ENCODE data around the gene CARMIL1.

The CARMIL1 gene

DNA sequence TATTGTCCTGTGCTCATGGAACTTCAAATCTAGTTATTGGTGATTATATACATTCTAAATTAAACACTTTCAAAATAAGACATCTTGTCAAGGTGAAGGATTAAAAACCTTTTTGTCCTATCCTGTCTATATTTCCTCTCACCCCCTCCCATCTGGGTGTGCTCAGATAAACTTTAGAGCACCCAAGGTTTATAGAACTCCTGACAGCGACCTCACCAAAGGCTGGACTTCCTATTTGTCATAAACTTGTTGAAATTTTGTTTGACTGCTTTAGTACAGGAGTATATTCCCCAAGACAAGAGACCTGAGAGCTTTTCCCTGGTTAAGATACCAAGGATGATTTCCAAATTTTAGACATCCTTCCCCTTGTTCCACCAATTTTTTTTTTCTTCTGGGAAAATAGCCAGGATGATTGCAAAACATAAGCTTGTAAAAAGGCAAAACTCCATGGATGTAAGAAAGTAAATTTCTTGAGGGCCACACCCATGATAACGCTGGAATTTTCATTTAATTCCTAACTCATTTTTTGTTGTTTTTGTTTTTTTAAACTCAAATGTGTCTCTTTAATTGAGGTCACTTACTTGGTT is 33.0 kb downstream of the CARMIL1 start:
- DNase-seq, result no peak

DNA sequence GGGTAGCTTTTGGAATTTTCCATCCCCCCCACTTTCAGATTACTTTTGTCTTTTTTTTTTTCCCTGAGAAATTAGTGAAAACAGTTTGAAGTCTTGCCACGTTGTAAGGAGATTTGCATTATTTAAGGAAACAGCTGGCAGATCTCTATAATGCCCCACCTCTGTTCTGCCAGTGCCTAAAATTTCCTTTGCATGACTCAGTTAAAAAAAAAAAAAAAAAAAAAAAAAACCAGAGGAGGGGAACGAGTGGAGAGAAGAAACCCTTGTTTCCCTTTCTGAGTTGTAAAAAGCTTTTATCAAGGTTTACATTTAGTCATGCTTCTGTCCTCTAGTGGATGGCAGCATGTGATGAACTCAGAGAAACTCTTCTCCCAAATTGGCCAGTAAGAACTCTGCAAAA is 33.5 kb downstream of the CARMIL1 start:
- DNase-seq, result no peak

DNA sequence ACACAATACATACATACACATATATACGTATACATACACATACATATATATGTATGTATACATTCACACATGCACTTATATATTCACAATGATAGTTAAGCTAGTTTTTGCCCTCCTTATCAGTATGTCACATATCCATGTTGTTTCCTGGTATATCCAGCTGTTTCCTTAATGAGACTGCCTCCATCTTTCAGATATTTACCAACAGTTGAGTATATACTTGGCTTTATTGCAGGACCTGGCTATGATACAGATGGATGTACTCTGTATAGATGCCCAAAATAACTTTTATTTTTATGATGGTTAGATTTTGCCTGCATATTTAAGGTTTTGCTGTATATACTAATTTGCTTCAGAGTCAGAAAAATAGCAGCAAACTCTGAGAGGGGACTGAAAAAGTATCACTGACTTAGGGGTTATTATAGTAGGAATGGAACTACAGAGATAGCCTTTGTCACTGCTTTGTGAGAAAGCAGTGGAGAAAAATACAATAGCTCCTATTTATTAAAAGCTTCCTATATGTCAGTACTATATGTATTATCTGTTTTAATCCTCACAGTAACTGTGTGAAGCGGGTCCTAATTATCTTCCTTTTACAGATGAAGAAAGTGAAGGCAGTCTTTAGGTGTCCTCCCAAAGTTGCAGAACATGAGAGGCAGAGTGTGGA is 35.5 kb downstream of the CARMIL1 start:
- no peak for DNase-seq

DNA sequence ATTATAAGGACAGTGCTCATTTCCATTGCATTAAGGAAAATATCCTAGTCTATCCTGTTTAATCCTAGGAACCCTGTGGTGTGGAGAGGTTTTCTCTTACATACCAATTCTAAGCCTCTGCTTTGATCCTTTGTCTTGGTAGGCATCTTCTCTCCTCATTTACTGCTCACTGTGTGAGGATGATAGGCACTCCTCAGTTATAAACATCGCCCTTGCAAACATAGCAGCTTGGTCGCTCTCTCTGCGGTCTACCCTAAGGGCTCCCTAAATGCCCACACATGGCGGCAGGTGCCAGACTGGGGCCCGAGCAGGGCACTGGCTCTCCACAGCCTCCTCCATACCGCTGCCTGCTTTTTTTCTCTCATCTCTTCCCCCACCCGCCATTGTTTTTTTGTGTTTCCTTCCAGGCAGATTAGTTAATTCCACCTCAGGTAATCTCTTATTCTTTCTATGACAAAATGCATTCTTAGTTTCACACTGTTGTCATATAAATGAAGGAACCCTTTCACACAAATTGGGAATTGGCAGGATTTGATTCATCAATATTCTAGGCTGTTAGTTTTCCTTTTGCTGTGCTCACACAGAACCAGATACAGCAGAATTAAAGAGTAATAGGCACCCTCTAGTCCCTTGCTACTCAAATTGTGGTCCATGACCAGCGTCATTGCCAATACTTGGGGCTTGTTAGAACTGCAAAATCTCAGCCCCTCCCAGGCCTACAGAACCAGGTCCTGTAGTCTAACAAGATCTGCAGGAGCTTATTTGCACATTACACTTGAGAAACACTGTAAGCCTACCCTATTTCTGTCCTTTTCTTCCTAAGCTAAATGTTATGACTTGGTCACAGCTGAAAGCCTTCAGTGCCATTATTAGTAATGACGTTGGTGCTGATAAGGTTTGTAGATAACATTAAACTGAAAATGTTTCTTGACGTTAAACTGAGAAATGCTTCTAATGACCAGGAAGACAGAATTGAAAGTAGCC is 36.3 kb downstream of the CARMIL1 start:
- DNase-seq, result no peak

DNA sequence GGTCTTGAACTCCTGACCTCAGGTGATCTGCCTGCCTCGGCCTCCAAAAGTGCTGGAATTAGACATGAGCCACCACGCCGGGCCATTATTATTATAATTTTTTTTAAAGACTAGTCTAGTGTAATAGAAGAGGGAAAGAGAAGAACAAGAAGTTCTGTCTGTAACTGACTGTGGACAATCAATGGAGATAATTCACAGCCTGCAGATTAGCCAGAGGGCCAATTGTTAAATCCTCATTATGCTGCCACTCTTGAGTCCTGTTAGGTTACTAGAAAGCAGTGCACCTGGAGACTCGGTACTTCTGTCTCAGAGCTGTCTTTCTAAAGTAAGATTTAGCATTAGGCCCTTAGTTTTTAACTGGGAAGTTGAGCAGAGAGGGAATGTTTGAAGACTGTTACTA is 37.5 kb downstream of the CARMIL1 start:
- DNase-seq, result no peak

DNA sequence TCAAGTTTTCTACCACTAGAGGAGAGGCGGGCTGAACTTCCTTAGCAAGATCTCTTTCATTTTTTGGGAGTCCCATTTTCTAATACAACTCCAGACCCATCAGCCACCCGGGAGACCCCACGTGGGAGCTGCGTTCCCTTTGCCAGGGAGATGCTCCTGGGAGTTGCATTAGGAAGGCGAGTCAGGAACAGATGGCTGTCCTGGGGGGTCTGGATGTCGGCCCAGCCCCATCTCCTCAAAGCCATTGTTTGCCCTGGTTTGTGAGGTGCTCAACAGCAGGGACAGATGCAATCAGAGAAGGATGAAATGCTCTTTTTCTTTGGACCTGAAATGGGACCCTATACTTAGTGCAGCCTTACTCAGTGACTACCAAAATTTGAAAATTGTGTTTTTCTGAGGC is 39.4 kb downstream of the CARMIL1 start:
- DNase-seq, result no peak

DNA sequence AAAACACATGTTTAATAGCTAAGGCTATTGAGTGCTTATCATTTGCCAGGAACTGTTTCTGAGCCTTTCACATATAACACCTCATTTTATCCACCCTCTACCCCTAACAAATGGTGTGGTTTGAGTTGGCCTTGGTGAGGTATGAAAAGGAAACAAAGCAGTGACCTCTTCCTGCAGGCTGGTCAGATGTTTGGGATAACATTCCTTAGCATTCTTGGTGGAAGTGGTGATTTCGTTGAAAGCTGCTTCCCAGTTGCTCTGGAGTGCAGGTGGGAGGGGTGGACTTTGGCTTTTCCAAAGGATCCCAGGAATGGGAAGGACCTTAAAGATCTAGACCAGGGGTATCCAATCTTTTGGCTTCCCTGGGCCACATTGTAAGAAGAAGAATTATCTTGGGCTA is 41.3 kb downstream of the CARMIL1 start:
- no peak for DNase-seq

DNA sequence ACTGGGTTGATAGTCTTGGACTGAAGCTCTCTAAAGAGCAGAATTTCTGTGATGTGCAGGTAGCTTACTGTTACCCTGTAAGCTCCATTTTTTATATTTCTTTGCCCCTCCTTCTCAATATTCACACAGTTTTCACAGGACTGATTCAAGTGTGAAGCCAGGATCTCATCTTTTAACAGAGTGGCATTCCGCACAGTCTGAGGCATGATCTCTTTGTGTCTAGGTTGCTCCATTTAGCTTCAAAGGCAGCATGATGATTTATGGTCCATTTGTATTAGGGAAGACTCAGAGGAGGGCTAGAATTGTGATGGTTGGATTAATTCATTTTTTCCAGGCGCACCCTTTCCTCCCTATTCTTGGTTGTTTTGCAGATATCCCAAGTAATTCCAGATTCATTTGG is 43.5 kb downstream of the CARMIL1 start:
- no peak for DNase-seq

DNA sequence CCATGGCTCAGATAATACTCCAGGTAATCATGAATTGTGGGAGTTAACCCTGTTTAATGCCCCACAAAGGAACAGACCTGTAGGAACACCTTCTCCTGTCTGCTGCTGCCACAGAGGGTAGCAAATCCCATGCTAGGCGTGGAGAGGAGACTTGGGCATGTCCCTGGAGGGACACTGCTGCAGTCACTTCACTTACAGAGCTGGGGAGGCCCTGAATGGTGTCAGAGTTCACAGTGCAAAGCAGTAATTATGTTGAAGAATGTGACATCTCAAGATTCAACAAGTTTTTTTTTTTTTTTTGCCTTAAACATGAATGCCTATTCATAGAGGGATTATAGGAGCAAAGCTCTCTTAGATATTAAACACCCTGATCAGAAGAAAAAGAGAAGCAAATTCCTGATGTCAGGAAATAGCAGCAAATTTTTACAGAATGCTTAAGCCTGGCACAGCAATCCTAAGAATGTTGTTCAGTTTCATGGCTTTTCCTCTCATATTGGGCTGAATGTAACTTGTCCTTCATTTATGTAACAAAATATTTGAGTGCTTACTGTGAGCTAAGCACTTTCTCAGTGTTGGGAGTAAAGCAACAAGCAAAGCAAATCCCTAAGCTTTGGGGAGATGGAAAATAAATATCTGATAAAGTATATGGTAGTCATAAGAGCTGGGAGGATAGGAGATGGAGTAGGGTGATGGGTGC is 45.0 kb downstream of the CARMIL1 start:
- no peak for DNase-seq

DNA sequence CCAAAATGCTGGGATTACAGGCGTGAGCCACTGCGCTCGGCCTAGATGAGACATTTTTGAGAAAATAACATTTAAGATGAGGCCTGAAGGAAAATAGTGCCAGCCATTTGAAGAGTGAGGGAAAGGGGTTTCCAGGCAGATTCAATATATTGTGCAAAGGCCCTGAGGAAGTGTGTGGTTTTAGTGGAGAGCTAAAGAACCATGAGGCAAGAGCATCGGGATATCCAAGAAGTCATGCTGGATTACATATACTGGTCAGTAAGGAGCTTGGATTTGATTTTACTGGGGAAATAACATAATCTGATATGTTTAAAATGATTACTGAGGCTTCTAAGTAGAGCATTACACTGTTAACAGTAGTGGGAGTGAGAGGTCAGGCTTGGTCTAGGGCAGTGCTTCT is 47.0 kb downstream of the CARMIL1 start:
- no peak for DNase-seq

DNA sequence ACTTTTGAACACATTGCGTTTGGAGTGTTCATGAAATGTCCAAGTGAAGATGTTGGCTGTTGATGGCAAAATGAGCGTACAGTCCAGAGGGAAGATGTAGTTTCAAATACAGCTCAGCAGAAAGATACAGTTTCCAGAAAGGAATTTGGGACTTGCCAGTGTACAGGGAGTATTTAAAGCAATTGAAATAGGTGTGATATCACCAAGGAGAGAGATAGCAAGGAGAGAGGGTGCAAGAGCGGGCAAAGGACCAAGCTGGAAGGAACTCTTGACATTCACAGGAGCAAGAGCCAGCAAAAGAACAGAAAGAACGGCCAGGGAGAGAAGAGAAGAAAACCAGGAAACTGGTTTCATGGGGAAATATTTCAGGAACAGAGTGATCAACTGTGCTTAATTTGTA is 47.8 kb downstream of the CARMIL1 start:
- DNase-seq, result no peak

DNA sequence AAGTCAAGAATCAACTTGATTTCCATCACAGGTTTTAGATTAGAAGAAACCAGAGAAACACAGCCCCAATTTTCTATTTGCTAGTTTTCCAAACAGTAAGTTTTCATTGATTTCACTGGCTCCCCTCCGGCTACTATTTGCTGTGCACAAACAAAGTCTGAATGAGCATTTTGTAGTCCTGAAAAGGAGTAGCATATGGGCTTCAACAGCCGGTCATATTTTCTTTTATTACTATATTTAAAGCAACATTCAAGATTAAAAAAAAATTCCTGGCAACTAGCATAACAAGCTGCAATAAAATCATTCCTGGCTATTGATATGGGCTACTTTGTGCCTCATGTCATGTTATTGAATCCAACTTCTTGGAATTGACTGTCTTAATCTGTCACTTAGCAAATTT is 48.3 kb downstream of the CARMIL1 start:
- no peak for DNase-seq

DNA sequence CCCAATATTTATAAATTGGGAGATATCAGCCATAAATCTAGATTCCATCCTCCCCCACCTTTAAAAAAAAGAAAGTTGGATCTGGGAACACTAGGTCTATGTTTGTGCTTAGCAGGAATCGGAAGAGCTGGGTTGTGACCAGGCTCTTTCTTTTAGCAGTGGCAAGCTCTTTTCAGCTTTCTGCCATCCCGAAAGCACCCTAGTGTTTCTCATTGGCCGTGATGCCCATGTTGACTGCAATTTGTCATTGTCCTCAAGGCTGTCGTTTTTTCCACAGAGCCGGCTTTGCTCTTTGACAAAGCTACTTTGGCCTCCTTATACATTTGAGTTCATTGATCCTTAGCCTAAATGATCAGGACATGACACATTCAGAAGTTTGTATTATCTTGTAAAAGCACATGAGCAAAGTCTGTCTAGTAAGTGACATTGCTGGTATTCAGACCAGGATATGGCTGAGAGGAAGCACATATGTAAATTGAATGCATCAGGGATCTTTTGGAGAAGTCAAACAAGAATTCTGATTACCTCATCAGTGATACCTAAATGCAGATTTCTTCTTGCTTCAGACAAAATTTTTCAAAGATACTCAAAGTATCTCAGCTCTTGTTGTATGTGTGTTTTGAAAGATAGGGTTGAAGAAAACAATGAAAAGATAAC is 50.1 kb downstream of the CARMIL1 start:
- DNase-seq, result no peak

DNA sequence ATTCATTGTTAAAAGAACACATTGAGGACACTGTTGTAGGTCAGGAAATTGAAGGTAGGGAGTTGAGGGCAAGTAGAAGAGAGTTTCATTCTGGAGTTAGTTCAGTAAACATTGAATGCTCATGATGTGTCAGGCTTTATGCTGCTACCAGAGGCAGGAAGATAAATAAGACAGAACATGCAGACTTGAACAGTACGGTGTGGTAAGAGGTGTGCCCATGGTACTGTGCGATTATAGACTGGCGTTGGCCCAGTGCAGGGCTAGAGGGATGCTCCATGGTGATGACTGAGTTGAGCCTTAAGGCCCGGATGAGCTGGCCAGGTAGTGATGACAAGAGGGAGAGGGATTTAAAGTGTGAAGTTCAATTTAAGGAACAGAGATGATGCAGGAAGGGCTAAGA is 50.8 kb downstream of the CARMIL1 start:
- no peak for DNase-seq

DNA sequence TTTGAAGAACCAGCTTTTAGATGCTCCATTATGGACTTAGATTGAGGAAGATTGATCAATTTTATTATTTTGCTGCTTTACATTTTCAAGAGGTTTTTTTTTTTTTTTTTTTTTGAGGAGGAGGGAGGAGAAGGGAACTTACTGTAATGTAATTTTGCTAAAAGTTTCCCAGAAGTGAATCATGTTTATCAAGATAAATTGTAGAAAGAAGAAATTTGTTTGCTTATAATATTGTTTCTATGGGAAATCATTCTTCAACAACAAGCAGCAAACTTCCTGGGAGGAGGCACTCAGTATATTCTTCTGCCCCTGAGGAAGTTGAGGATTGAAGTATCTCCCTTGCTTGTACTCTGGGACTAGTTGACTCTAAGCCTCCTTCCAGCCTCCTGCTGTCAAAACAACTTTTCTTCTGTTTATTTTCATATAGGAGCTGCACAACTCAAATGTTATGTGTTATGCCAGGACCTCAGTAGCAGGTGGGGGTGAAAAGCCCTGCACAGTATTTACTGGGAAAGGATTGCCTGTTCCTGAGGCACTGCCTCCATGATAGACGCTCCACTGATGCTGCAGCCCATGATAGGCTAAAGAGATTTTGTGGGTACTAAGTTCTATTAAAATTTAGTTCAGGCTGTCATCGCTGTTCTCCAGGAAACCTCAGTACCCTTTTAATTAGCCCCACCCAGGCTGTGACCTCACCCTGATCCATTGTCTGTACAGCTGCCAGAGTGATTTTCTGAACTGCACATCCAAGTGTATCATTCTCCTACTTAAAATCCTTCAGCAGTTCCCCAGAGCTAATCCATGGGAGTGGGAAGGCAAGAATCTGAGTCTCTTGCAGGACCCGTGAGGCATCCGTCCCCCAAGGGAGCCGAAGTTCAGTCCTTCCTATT is 51.9 kb downstream of the CARMIL1 start:
- no peak for DNase-seq

DNA sequence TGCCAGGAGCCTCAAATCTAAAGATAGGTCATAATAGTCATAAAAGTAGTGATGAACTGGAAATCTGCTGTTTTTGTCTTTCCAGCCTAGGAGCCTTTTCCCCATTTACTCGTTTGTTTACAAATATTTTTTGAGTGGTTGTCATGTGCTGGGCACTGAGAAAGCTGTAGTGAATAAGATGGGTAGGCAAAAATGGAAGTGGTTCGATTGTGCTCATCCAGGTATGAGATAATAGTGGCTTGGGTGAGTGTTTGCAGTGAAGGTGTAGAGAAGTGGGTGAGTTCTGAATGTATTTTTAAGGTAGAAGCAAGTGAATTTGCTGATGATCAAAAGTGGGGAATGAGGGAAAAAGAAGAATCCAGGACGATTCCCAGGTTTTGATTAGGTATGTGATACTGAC is 53.0 kb downstream of the CARMIL1 start:
- no peak for DNase-seq

DNA sequence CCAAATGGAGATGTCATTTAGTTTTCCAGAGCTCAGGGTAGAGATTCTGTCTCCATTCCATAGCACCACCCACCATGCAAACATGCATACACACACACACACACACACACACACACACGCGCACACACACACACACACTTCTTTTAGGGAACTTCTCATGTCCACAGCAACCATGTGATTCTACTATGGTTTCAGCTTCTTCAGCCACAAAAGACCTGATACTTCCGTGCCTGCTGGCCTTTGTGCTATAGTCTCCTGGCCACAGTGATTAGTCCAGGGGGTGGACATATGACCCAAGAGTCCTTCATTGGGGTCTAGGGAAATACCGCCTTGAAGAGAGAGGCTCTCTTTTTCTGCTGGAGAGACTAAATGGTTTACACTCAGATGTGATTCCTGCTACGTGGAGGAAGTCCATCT is 53.5 kb downstream of the CARMIL1 start:
- no peak for DNase-seq

DNA sequence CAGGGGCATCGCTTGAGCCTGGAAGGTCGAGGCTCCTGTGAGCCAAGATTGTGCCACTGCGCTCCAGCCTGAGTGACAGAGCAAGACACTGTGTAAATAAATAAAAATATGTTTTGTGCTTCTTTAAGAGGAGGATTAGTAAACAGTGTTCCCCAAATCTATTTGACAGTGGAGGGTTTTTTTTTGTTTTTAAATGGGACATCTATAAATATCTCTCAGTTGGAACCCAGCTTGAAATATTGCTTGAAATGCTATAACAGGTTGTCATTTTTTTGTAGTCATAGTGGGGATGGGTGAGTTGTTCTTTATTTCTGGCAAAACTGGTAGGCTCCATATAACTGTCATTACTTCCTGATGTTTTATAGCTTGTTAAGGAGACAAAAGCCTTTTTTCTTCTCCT is 54.3 kb downstream of the CARMIL1 start:
- DNase-seq, result no peak

DNA sequence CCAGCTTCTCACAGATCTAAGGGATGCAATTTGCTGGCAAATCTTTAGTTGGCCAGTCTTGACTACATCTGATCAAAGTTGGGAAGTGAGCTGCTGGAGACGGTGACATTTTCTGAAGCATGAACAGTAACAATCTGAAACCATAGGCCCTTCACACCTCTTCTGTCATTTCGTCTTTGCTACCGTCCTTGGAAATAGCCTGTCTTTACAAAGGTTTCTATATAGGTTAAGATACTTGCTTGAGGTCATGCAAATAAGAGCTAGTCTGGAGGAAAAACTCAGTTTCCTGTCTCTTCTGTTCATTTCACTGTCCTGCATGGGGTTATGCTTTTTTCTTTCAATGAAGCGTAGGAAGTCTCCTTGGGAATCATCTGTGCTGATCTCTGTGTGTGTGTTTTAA is 55.6 kb downstream of the CARMIL1 start:
- no peak for DNase-seq

DNA sequence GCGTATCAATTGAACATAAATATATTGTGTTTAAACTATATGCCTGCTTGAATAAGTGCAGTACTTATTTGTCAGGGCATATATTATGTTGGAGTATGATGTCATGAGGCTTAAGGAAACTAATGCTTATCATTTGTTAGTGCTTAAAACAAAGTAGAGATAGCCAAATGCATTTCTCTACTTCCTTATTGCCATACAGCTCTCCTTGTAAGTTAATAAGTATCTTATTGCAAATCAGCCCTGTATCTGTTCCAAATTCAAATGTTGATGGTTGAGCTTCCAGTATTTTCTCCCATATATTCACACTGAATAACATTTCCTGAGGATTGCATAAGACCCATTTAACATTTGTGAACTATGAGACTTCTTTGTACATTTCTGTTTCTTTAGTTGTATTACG is 57.8 kb downstream of the CARMIL1 start:
- no peak for DNase-seq

DNA sequence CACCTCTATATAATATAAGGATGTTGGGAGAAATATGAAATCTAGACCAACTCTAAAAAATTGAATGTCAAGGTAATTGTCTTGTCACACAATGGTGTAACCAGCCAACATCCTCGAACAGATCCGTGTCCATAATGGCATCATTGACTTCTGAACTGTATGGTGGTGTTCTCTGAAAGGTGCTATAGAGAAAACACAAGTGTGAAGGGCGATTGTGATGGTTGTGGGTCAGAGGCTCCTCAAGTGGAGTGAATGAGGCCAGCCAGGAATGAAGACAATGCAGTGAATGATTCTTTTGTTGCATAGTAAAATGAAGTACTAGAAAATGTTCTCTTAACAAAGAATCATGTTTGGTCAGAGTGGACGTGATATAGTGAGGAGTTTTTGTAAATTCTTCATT is 58.3 kb downstream of the CARMIL1 start:
- no peak for DNase-seq
